Measurements from ENCODE around the gene PAQR6.

PAQR6 gene

GRCh38 chr1:156262461-156263287, 14.8 kb upstream of the PAQR6 start:
- H3K4me3 ChIP-seq (ENCODE audit: low read depth in 1 of 2, low read length in 1 of 2) = no peak overlapping the region
- H3K27me3 ChIP-seq = no peaks in the 10 kb centered on the region
- peaks cover 99% of the 10 kb centered on the region for H3K36me3 ChIP-seq
- no peaks in the 10 kb centered on the region for H3K9me3 ChIP-seq
- H3K4me1 ChIP-seq (ENCODE audit: control insufficient read depth in 1 of 2, insufficient read depth in 1 of 2, low read depth in 1 of 2, low read length in 1 of 2) = no peaks in the 10 kb centered on the region
- no peak overlapping the region for H3K27ac ChIP-seq
- no peak for TF ChIP-seq CTCF (IDR thresholded peaks at IDR 0.05)

DNA sequence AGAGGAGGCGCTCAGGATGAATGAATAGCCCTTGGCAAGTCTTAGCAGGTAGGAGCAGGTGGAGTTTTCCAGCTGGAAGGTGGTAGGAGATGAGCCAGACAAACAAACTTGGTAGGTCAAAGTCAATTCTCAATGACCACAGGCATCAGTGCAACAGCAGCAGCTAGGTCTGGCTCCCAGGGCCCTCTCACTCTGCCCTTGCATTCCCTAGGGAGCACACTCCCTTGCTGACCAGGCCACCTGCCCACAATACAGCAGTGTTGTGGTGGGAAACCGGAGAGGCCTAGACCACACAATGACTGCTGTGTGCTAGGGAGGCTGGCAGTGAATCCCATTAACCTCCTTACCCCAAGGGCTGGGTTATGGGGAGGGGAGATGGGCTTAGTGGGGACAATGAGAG, 13.0 kb upstream of the PAQR6 start:
- Histone ChIP-seq H3K9me3 (no peaks in the 10 kb centered on the region), H3K36me3 (peaks cover 99% of the 10 kb centered on the region), H3K4me3 (ENCODE audit: low read depth in 1 of 2, low read length in 1 of 2) (no peak overlapping the region), H3K27me3 (no peaks in the 10 kb centered on the region), H3K4me1 (ENCODE audit: control insufficient read depth in 1 of 2, insufficient read depth in 1 of 2, low read depth in 1 of 2, low read length in 1 of 2) (no peaks in the 10 kb centered on the region), H3K27ac (no peak overlapping the region)
- no peak for TF ChIP-seq CTCF (IDR thresholded peaks at IDR 0.05)

DNA sequence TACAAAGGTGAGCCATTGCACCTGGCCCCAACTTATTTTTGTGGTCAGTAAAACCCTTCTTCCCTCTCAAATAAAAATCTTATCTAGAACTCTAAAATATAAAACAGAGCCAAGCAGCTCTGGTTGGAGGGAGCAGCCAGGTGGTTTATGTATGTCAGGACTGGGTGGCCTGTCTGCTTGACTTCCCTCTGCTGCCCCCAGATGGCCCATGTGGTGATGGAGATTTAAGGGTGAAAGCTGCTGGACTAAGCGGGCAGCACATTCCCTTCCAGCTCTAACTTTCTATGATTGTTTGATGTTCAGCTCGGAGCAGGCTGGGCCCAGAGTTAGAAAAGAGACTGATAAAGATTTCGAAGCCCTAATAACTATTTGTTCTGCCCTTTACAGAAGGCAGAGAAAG, 11.9 kb upstream of the PAQR6 start:
- peaks cover 99% of the 10 kb centered on the region for H3K36me3 ChIP-seq
- no peak overlapping the region for H3K4me3 ChIP-seq (ENCODE audit: low read depth in 1 of 2, low read length in 1 of 2)
- no peaks in the 10 kb centered on the region for H3K9me3 ChIP-seq
- H3K27me3 ChIP-seq = no peaks in the 10 kb centered on the region
- no peak for TF ChIP-seq CTCF (IDR thresholded peaks at IDR 0.05)
- no peak overlapping the region for H3K27ac ChIP-seq
- no peaks in the 10 kb centered on the region for H3K4me1 ChIP-seq (ENCODE audit: control insufficient read depth in 1 of 2, insufficient read depth in 1 of 2, low read depth in 1 of 2, low read length in 1 of 2)

DNA sequence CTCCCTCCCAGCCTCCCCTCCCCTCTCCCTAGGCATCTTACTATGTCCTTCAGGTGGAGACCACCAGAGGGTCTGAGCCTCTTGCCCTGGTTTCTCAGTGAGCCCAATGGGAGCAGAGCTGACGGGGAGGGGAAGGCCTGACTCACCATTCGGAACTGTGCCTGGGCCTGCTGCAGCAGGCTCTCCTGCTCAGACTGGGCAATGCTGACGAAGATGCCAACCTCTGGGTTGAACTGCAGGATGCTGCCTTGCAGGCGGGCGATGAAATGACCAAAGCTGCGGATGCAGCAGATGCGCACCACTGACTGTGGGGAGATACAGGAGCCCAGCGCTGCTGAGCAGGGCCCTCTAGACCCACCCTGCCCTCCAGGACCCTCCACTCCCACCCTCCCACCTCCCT, 11.0 kb upstream of the PAQR6 start:
- Histone ChIP-seq H3K36me3 (peaks cover 100% of the 10 kb centered on the region), H3K9me3 (no peaks in the 10 kb centered on the region), H3K27ac (no peak overlapping the region), H3K27me3 (no peaks in the 10 kb centered on the region), H3K4me3 (ENCODE audit: low read depth in 1 of 2, low read length in 1 of 2) (no peak overlapping the region), H3K4me1 (ENCODE audit: control insufficient read depth in 1 of 2, insufficient read depth in 1 of 2, low read depth in 1 of 2, low read length in 1 of 2) (no peaks in the 10 kb centered on the region)
- no peak for TF ChIP-seq CTCF (IDR thresholded peaks at IDR 0.05)

DNA sequence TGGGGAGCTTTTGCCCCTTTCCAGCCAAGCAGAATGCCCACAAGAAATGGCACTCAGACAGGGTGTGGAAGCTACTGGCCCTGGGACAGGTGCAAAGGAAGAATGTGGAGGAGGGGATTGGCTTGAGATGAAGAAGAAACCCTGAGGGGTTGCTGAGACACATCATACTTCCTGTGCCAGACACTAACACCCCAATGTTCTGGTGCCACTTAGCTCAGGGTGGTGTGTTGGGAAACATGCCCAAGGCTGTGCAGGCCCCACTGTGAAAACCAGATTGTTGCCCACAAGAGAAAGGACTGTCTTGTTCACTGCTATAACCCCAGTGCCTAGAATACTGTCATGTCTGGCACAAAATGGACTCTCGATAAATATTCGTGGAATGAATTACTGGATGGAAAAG, 9.9 kb upstream of the PAQR6 start:
- Histone ChIP-seq H3K9me3 (no peaks in the 10 kb centered on the region), H3K27ac (peak overlapping the region; percentile 31), H3K4me1 (ENCODE audit: control insufficient read depth in 1 of 2, insufficient read depth in 1 of 2, low read depth in 1 of 2, low read length in 1 of 2) (no peaks in the 10 kb centered on the region)

More for the DNA sequence above, 9.9 kb upstream of the PAQR6 start:
- Histone ChIP-seq H3K27me3 (no peaks in the 10 kb centered on the region), H3K4me3 (ENCODE audit: low read depth in 1 of 2, low read length in 1 of 2) (no peak overlapping the region), H3K36me3 (peaks cover 100% of the 10 kb centered on the region)
- no peak for TF ChIP-seq CTCF (IDR thresholded peaks at IDR 0.05)
